Stimulated activated CD4-positive, alpha-beta T cell treated with anti-CD3 and anti-CD28 coated beads, Interleukin-2, amount 100 ng/mL, for 4 hours (primary cell): ENCODE data around the gene INCENP.
"Not testable (repeated sequence)": the region's sequence is repeated elsewhere in the genome, so short reads cannot be mapped to it uniquely, and the experiment has no call there.

Source experiments
- DNase-seq: peaks from one replicate; pipeline ENCODE4 v3.0.0-alpha.2; 2020; ENCODE audit warnings: low read depth

INCENP gene

GRCh38 chr11:62171261-62171723 is 47.5 kb downstream of the INCENP start:
- peak; percentile 59 for DNase-seq

DNA sequence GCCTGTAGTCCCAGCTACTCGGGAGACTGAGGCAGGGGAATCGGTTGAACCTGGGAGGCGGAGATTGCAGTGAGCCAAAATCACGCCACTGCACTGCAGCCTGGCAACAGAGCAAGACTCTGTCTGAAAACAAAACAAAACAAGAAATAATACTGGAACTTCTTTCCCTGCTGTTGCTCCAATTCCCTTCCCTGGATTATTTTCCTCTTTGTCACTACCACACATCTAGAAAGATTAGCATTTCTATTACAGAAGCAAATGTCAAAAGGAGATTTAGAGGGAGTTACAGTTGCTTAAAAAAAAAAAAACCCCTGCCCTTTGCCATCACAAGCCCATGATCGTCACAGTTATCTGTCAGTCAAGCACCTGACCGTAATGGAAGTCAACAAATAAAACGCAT is 48.5 kb downstream of the INCENP start:
- no peak for DNase-seq

DNA sequence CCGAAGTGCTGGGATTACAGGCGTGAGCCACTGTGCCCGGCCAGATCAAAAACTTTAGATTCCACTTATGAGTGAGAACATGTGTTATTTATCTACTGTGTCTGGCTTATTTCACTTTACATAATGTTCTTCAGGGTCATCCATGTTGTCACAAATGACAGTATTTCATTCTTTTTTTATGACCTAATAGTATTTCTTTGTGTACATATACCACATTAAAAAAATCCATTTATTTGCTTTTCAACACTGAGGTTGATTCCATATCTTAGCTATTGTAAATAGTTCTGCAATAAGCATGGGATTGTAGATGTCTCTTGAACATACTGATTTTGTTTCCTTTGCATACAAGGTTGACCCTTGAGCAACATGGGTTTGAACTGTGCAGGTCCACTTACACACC is 53.0 kb downstream of the INCENP start:
- no peak for DNase-seq

- DNase-seq: no peak
Measured at GRCh38 chr11:62179995-62180394, 56.2 kb downstream of the INCENP start.

GRCh38 chr11:62181097-62181496 is 57.3 kb downstream of the INCENP start:
- no peak for DNase-seq

GRCh38 chr11:62182147-62182891 is 58.5 kb downstream of the INCENP start:
- no peak for DNase-seq

DNA sequence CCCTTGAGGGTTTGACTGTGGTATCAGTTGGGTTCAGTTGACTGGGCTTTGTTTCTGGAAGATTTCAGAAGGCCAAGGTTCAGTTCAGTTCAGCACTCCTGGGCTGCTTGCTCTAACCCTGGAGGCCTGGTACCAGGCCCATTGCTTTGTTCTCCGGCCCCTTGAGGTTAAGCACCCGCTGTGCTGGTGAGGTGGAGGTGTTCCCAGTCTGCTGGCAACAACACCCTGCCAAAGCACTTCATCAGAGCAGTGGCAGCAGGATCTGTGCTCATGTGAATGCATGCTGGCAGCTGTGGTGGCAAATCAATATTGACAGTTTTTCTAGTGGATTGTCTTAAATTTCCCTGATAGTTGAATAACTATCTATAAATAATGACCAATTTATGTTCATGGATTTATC is 62.4 kb downstream of the INCENP start:
- no peak for DNase-seq

GRCh38 chr11:62190011-62190410 is 66.2 kb downstream of the INCENP start, which contains the start of gene SCGB1D1:
TSS of gene SCGB1D1 (plus strand) at chr11:62190216. CDS start at chr11:62190285, 69 bp downstream.
- DNase-seq: no peak

GRCh38 chr11:62193952-62194351 is 70.1 kb downstream of the INCENP start:
- no peak for DNase-seq

DNA sequence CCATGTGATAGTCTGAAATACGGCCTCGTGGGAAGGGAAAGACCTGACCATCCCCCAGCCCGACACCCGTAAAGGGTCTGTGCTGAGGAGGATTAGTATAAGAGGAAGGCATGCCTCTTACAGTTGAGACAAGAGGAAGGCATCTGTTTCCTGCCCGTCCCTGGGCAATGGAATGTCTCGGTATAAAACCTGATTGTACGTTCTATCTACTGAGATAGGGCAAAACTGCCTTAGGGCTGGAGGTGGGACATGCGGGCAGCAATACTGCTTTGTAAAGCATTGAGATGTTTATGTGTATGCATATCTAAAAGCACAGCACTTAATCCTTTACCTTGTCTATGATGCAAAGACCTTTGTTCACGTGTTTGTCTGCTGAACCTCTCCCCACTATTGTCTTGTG is 71.2 kb downstream of the INCENP start:
- not testable (repeated sequence) for DNase-seq

DNA sequence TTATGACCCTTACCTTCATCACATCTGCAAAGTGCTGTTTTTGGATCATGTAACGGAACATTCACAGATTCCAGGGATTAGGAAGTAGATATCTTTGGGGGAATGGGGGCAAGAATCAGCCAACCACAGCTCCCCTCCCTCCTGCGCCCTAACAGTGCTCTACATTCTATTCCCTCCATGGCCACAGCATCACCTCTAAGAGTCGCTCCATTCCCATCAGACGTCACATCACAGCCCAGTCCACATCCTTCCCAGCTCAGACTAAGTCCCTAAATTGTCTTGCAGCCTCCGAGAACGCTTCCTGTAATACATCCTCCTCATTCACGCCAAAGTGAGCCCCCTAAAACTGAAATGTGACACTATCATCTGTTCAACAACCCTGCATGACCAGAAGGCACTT is 72.1 kb downstream of the INCENP start:
- no peak for DNase-seq

- not testable (repeated sequence) for DNase-seq
Measured at GRCh38 chr11:62197400-62197799, 73.6 kb downstream of the INCENP start.

DNA sequence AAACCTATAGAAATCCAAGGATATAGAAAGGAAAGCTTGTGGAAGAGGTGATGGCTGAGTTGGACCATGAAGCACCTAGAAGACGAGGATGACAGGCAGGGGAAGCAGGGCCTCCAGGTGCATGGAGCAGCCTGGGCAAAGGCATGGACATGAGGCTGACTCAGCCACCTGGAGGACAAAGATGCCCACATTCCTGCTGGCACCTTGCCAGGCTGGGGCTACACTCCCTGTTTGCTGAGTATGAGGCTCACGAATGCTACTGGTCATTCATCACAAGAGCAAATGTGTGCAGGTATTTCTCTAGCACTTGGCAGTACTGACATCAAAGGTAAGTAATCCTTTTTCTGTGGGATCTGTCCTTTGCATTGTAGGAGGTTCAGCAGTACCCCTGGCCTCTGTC is 77.6 kb downstream of the INCENP start:
- DNase-seq: no peak
